Neuronal stem cell (in vitro differentiated cells): Measurements from ENCODE around the gene FMN2.

Experiments used
- DNase-seq: peaks from one replicate; pipeline ENCODE4 v3.0.0-alpha.2; 2013; ENCODE audit warnings: low spot score
- H2AFZ ChIP-seq: one replicate; pipeline ENCODE4 v1.6.1; 2013; ENCODE audit warnings: mild to moderate bottlenecking, low read length, inconsistent platforms
- H2AK5ac ChIP-seq: 2 replicates; pipeline ENCODE4 v1.6.1; 2013; ENCODE audit warnings: low read depth, mild to moderate bottlenecking, inconsistent platforms, low read length, moderate library complexity, mixed read lengths
- H2BK120ac ChIP-seq: 2 replicates; pipeline ENCODE4 v1.6.1; 2013; ENCODE audit warnings: low read depth, mild to moderate bottlenecking, inconsistent platforms, low read length, moderate library complexity, mixed read lengths
- H2BK12ac ChIP-seq: one replicate; pipeline ENCODE4 v1.6.1; 2013; ENCODE audit warnings: low read length, inconsistent platforms
- H2BK15ac ChIP-seq: 2 replicates; pipeline ENCODE4 v1.6.1; 2013; ENCODE audit warnings: mild to moderate bottlenecking, low read length, inconsistent platforms, mixed read lengths
- H2BK5ac ChIP-seq: one replicate; pipeline ENCODE4 v1.6.1; 2013; ENCODE audit warnings: inconsistent platforms, mild to moderate bottlenecking, low read length, moderate library complexity
- H3K14ac ChIP-seq: one replicate; pipeline ENCODE4 v1.6.1; 2013; ENCODE audit warnings: low read length, inconsistent platforms
- H3K18ac ChIP-seq: 2 replicates; pipeline ENCODE4 v1.6.1; 2013; ENCODE audit warnings: low read length, inconsistent platforms
- H3K23ac ChIP-seq: 2 replicates; pipeline ENCODE4 v1.6.1; 2013; ENCODE audit warnings: low read depth, mild to moderate bottlenecking, mixed read lengths, low read length, inconsistent platforms; ENCODE audit not compliant: poor library complexity
- H3K27ac ChIP-seq: replicated peaks from 3 replicates; pipeline ENCODE4 v1.5.1; 2013; ENCODE audit warnings: low read length, inconsistent platforms
- H3K27me3 ChIP-seq, 3 experiments: 2 replicates each; pipeline ENCODE4 v1.6.1; 2013; ENCODE audit warnings: low read length in 3 of 3, mild to moderate bottlenecking in 2 of 3, inconsistent platforms in 1 of 3, low read depth in 1 of 3, mixed read lengths in 1 of 3, moderate library complexity in 1 of 3; ENCODE audit not compliant: control insufficient read depth in 3 of 3, insufficient read depth in 3 of 3
- H3K36me3 ChIP-seq, 2 donors: replicated peaks in 1 of 2; 2 replicates each; pipeline ENCODE4 v1.6.1; 2013; ENCODE audit warnings: low read length in 2 of 2; ENCODE audit not compliant: control insufficient read depth in 2 of 2, insufficient read depth in 2 of 2
- H3K4ac ChIP-seq: 2 replicates; pipeline ENCODE4 v1.6.1; 2013; ENCODE audit warnings: inconsistent platforms, mild to moderate bottlenecking, low read length, moderate library complexity
- H3K4me1 ChIP-seq, 2 donors: 1 replicate in 1 of 2; 2 replicates in 1 of 2; pipeline ENCODE4 v1.6.1; 2013; ENCODE audit warnings: low read length in 2 of 2, low read depth in 1 of 2; ENCODE audit not compliant: control insufficient read depth in 2 of 2, insufficient read depth in 1 of 2
- H3K4me2 ChIP-seq: one replicate; pipeline ENCODE4 v1.6.1; 2013; ENCODE audit warnings: mild to moderate bottlenecking, low read length, inconsistent platforms; ENCODE audit not compliant: insufficient read depth, poor library complexity, severe bottlenecking
- H3K4me3 ChIP-seq, 2 donors: 2 replicates each; pipeline ENCODE4 v1.5.1; 2013; ENCODE audit warnings: low read length in 2 of 2, mild to moderate bottlenecking in 2 of 2, inconsistent platforms in 1 of 2, moderate library complexity in 1 of 2
- H3K79me1 ChIP-seq: one replicate; pipeline ENCODE4 v1.6.1; 2013; ENCODE audit warnings: low read depth, mild to moderate bottlenecking, inconsistent platforms, low read length, moderate library complexity
- H3K9ac ChIP-seq: one replicate; pipeline ENCODE4 v1.6.1; 2013; ENCODE audit warnings: mild to moderate bottlenecking, low read depth, low read length, inconsistent platforms; ENCODE audit not compliant: poor library complexity
- H3K9me3 ChIP-seq, 2 donors: replicated peaks in 1 of 2; 2 replicates each; pipeline versions ENCODE3 to v1.6.1; 2013; ENCODE audit warnings: low read length in 2 of 2, mild to moderate bottlenecking in 2 of 2, inconsistent platforms in 1 of 2, low read depth in 1 of 2, mixed read lengths in 1 of 2, moderate library complexity in 1 of 2; ENCODE audit not compliant: control insufficient read depth in 2 of 2, insufficient read depth in 1 of 2
- H4K8ac ChIP-seq: one replicate; pipeline ENCODE4 v1.6.1; 2013; ENCODE audit warnings: low read depth, mild to moderate bottlenecking, inconsistent platforms, low read length, moderate library complexity
- H4K91ac ChIP-seq: one replicate; pipeline ENCODE4 v1.6.1; 2013; ENCODE audit warnings: low read length, low read depth, mild to moderate bottlenecking, inconsistent platforms; ENCODE audit not compliant: poor library complexity
- WGBS, 2 donors: extraction: QIAGEN DNeasy Blood & Tissue Kit; methylation state at CpG; one replicate each; pipeline ENCODE4 v1.1.7; 2013; ENCODE audit warnings: missing lambda C conversion rate in 2 of 2, mixed read lengths in 1 of 2; ENCODE audit not compliant: insufficient read length in 2 of 2, insufficient replicate concordance in 1 of 2; ENCODE audit errors: extremely low coverage in 2 of 2; 5-methylcytosine and 5-hydroxymethylcytosine counted together

Gene FMN2

GRCh38 chr1:240363914-240364313 lies 272.2 kb downstream of the FMN2 start:
- H3K79me1 ChIP-seq: no peaks in the 10 kb centered on the region
- H3K9ac ChIP-seq: no peak overlapping the region
- H2AFZ ChIP-seq: no peak overlapping the region
- no CpG with 5 or more reads among the region's 3 CpGs for WGBS, 2 donors
- no peak for DNase-seq
- H3K4me3 ChIP-seq: no peak overlapping the region
- H3K4me1 ChIP-seq: no peaks in the 10 kb centered on the region
- H3K14ac ChIP-seq: no peak overlapping the region
- no peak overlapping the region for H3K4me2 ChIP-seq
- H2BK120ac ChIP-seq: no peak overlapping the region
- no peak overlapping the region for H2AK5ac ChIP-seq
- H4K91ac ChIP-seq: no peak overlapping the region
- no peak overlapping the region for H3K27ac ChIP-seq
- H3K27me3 ChIP-seq: no peaks in the 10 kb centered on the region
- no peak overlapping the region for H4K8ac ChIP-seq
- peaks cover 0 to 13% of the 10 kb centered on the region in 2 donors for H3K36me3 ChIP-seq
- no peaks in the 10 kb centered on the region for H3K9me3 ChIP-seq
- no peak overlapping the region for H3K18ac ChIP-seq
- no peak overlapping the region for H3K4ac ChIP-seq
- H2BK5ac ChIP-seq: no peak overlapping the region
- H2BK15ac ChIP-seq: no peak overlapping the region
- no peak overlapping the region for H2BK12ac ChIP-seq
- H3K23ac ChIP-seq: no peak overlapping the region

- no peak for DNase-seq
- Histone ChIP-seq H3K4me3 (no peak overlapping the region), H2BK15ac (no peak overlapping the region), H3K18ac (no peak overlapping the region), H3K27me3 (no peaks in the 10 kb centered on the region), H3K79me1 (no peaks in the 10 kb centered on the region), H3K4me1 (no peaks in the 10 kb centered on the region), H2BK12ac (no peak overlapping the region), H4K8ac (no peak overlapping the region), H3K9me3 (no peaks in the 10 kb centered on the region), H3K27ac (no peak overlapping the region), H3K4ac (no peak overlapping the region), H2AFZ (no peak overlapping the region), H2BK5ac (no peak overlapping the region), H3K36me3 (peaks cover 0 to 10% of the 10 kb centered on the region in 2 donors), H4K91ac (no peak overlapping the region), H3K23ac (no peak overlapping the region), H2AK5ac (no peak overlapping the region), H3K4me2 (no peak overlapping the region), H3K9ac (no peak overlapping the region), H2BK120ac (no peak overlapping the region), H3K14ac (no peak overlapping the region)
- no CpG with 5 or more reads among the region's 9 CpGs for WGBS, 2 donors
Measured at GRCh38 chr1:240366636-240367035, 275.0 kb downstream of the FMN2 start.

- no peaks in the 10 kb centered on the region for H3K4me1 ChIP-seq
- H3K4ac ChIP-seq: no peak overlapping the region
- no peak overlapping the region for H3K14ac ChIP-seq
- peaks cover 0 to 11% of the 10 kb centered on the region in 2 donors for H3K36me3 ChIP-seq
- no peak overlapping the region for H2BK120ac ChIP-seq
- H3K27me3 ChIP-seq: no peaks in the 10 kb centered on the region
- H2BK15ac ChIP-seq: no peak overlapping the region
- no peaks in the 10 kb centered on the region for H3K79me1 ChIP-seq
- no peak overlapping the region for H3K18ac ChIP-seq
- H3K27ac ChIP-seq: no peak overlapping the region
- H4K8ac ChIP-seq: no peak overlapping the region
- no peak overlapping the region for H3K4me3 ChIP-seq
- peaks cover 0 to 21% of the 10 kb centered on the region in 2 donors for H3K9me3 ChIP-seq
- H2BK5ac ChIP-seq: no peak overlapping the region
- H2BK12ac ChIP-seq: no peak overlapping the region
- H2AK5ac ChIP-seq: no peak overlapping the region
- no peak overlapping the region for H4K91ac ChIP-seq
- no peak for DNase-seq
- H3K4me2 ChIP-seq: no peak overlapping the region
- no peak overlapping the region for H2AFZ ChIP-seq
- H3K9ac ChIP-seq: no peak overlapping the region
- no CpG with 5 or more reads among the region's 5 CpGs for WGBS, 2 donors
- no peak overlapping the region for H3K23ac ChIP-seq
Measured at GRCh38 chr1:240385551-240385950, 293.9 kb downstream of the FMN2 start.

GRCh38 chr1:240385985-240386978 lies 294.6 kb downstream of the FMN2 start:
- no peak overlapping the region for H2BK12ac ChIP-seq
- no peak overlapping the region for H3K4me3 ChIP-seq
- H3K4me2 ChIP-seq: no peak overlapping the region
- H4K91ac ChIP-seq: no peak overlapping the region
- no peak overlapping the region for H3K9ac ChIP-seq
- no peak overlapping the region for H2BK5ac ChIP-seq
- no peak for DNase-seq
- no peak overlapping the region for H2AK5ac ChIP-seq
- H3K4me1 ChIP-seq: no peaks in the 10 kb centered on the region
- no peak overlapping the region for H3K23ac ChIP-seq
- no peak overlapping the region for H3K4ac ChIP-seq
- H3K79me1 ChIP-seq: no peaks in the 10 kb centered on the region
- H3K14ac ChIP-seq: no peak overlapping the region
- no peak overlapping the region for H4K8ac ChIP-seq
- peaks cover 0 to 15% of the 10 kb centered on the region in 2 donors for H3K9me3 ChIP-seq
- no peak overlapping the region for H2AFZ ChIP-seq
- no peak overlapping the region for H3K27ac ChIP-seq
- no CpG with 5 or more reads among the region's 7 CpGs for WGBS, 2 donors
- H3K27me3 ChIP-seq: no peaks in the 10 kb centered on the region
- H3K36me3 ChIP-seq: peaks cover 0 to 8% of the 10 kb centered on the region in 2 donors
- no peak overlapping the region for H2BK15ac ChIP-seq
- no peak overlapping the region for H2BK120ac ChIP-seq
- no peak overlapping the region for H3K18ac ChIP-seq
